HL-60/S4 (cell line): Measurements from ENCODE around the gene TSPAN33.
"Not testable (repeated sequence)": the region's sequence is repeated elsewhere in the genome, so short reads cannot be mapped to it uniquely, and the experiment has no call there.

Experiments used
- in situ Hi-C: fragments of 300-500 bp; cut with MboI; formaldehyde crosslinking; loops from 2 replicates; pipeline ENCODE4 v1.14.3; 2022; ENCODE audit warnings: low sequenced_read_pairs

The TSPAN33 gene, protein sequence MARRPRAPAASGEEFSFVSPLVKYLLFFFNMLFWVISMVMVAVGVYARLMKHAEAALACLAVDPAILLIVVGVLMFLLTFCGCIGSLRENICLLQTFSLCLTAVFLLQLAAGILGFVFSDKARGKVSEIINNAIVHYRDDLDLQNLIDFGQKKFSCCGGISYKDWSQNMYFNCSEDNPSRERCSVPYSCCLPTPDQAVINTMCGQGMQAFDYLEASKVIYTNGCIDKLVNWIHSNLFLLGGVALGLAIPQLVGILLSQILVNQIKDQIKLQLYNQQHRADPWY

DNA sequence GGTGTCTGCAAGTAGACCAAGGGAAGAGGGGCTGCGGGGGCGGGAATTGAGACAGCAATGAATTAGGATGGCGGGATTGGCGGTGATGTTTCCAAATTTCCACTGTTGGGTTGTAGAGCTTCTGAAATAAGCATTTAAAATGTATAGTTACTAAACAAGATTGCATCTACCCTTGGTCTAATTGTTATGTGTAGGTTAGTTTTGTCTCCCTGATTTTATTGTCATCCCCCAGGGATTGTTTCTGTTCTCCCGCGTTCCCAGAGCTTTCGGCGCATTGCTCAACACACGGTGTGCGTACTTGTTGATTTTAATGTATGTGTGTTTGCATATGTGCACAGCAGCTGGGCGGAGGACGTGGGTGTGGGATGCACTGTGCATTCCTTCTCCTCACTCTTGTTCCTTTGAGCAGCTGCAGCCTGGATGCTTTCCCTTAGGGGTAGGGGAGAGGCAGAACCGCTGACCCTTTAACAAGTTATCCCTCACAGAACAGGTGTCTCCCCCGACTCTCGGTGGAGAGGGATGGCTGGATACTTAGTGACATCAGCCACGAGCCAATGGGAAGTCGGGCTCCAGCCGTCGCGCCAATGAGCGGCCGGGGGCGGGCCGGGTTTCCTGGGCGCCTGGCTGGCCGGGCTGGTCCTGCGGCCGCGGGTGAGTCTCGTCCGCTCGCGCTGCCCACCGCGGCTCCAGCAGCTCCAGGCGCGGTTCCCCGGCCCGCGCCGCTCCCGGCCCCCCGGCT is at the start of gene TSPAN33:
TSPAN33 (plus strand) TSS at position 613 of the 739 bp plus-strand sequence. CDS start 274 bp downstream, outside the sequence.
- in situ Hi-C loops, result no loop called here

DNA sequence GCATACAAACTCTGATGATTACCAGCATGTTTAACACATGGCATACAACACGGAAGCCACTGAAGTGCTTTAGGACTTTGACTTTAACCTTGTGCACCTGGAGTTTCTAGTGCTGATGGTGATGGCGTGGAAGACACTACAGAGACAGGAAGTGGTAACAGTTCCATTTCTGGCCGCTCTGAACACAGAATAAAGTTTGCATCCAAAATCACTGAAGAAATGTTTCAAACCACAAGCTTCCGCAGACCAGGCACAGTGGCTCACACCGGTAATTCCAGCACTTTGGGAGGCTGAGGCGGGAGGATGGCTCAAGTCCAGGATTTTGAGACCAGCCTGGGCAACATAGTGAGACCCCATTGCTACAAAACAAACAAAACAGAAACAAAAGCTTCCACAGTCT is 49.2 kb upstream of the TSPAN33 start:
- in situ Hi-C loops, result loop anchor here (25.0 kb wide), 1 partner anchor 183 kb away; the partner anchor contains the start of gene KCP

DNA sequence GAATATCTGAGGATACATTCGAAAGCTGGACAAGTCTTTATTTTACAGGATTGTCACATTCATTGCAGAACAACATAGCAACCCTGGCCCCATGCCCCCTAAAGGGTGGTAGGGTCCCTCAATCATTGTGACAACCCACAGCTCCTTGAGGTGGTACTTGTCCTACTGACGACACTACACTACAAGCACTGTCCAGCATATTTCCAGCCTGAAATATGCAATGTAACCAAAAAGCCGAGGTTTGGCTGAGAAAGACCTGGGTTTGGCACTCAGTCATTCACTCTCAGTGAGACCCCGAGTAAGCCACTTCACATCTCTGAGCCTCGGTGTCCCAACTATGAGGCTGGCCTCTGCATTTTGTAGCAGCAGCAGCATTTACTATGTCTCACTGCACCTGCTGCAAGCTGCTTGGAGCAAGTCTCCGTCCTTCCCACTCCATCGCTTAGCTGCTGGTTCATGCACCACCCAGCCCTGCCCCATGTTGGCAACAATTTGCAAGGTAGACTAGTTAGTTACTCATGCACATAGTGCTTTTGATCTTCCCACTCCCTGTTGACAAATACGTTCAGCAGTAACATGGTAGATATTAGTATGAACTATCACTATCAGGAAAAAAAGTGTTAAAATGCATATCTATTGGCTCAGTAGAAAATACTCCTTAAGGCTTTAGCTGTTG is 46.0 kb upstream of the TSPAN33 start:
- in situ Hi-C loops, result loop anchor here (25.0 kb wide), 1 partner anchor 186 kb away; the partner anchor contains the start of gene KCP

DNA sequence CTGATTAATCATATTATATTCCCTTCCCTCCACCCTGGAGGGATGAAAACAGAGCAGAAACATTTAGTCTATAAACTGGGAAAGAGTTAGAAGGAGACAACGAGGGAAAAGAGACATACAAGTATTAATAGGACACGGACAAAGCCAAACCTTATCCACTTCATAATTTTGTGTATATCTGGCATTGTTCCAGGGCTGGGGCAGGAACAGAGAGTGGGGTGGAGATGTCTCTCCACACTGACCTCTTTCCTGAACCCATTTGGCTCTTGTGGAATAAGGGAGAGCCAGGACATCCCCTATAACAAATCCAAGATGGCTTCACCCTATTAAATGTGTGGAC is 43.7 kb upstream of the TSPAN33 start:
- in situ Hi-C loops, result no loop called here

DNA sequence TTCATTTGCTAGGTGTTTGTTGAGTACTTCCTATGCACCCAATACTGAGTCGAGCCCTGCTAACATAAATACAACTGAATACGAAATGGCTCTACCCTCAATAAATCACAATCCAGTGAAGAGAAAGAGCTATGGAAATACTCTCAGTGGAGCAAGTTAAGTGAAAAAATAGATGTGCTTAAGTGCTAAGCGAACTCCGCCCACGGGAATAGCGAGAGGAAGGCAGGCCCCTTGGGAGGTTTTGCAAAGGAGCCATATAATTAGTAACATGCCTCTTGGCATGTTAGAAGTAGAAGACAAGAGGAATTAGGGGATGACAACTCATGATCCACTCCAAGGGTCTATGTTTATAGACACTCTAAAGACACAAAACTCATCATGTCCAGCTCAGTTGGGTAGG is 42.8 kb upstream of the TSPAN33 start:
- in situ Hi-C loops, result no loop called here

DNA sequence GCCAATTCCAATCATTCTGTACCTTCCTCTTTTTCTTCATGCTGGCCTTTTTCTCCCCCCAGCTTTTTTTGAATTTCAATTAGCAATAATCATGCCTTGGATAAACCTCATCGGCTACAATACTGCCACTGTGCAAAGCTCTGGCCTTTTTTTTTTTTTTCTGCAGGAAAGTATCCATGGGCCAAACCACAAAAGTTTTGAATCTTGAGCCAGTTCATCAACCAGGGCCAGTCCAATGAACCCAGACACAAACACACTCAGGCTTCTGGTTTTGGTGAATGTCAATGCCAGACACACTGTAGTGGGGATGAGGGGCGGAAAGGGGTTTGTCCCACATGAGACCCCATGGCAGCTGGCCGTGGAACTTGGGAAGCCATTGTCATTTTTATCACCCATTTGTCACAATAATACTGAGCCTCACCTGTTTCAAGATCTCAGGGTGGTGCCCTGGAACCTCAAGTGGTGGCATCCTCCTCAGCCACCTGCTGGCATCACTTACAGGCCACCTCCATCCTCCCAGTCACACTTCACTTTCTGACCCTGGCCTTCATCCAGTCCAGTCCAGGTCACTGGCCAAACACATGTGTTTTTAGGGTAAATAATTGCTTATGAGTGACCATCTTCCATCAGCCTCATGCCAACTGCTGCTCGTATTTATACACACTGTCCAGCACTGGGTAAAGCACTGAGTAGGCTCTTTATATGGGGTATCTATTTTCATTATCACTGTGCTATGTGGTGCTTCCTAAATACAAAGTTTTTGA is 40.8 kb upstream of the TSPAN33 start:
- in situ Hi-C loops, result no loop called here

DNA sequence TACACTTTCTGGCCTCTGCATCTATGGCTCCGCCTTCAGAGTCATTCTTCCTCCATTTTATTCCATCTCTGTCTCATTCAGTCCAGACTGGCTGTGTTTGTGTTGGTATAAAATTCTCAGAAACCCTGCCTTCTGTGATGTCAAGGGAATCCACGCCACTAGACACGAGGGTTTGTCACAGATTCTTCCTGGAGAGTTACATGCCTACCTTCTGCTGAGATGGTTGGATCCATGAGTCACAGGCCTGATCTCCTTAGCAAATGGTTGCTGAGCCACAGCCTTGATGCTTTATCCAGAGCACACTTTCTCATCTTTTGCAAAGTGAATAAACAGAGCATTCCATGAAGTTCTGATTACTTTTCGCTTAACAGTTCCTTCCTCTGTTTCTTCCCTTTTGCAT is 35.9 kb upstream of the TSPAN33 start:
- in situ Hi-C loops, result no loop called here

DNA sequence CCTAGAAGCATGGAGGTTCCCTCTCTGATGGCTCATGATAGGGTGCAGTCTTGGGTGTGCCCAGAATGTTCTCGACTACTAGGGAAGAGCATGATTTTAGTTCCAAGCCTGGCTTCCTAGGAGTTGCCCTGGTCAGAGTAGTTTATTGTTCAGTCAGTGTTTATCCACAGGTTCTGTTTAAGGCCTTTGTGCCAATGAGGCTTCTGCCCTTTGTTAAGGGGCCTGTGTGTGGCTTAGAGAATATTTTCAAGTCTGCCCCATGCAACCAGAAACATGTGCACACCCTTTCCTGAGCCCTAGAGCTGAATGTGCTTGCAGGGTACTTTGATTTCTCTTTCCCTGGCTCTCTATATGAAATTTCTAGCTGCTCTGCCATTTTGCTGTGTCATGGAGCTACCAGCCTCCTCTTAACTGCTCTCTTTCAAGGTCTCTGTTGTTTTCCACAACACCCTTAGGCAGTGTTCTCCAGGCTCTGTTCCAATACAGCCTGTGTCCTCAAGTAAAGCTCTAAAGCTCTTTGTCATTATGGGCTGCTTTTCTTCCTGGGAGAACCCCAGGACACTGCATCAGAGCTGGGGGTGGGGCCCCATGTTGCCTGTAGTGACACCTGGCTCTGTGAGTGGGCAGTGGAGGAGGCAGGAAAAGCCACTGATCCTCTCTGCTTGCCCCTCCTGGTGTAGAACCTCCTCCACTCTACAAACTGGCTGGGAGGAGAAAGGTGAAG is 34.1 kb upstream of the TSPAN33 start:
- in situ Hi-C loops, result no loop called here

DNA sequence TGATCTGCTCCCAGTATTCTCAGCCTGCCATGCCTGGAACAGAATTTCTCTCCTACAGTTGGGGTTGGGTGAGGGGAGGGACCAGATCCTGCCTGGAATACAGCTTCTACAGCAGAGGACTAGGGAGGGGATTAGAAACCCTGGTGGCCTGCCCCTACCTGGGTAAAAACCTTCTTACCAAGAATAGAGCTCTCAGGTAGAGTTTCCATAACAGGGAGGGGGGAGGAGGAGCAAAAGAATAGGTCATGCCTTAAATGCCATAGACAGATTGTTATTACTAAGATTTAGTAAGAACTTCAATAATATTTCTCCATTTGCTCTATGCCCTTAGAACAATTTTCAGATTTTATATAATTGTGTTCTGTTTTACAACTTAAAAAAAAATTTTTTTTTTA is 33.5 kb upstream of the TSPAN33 start:
- in situ Hi-C loops, result no loop called here

DNA sequence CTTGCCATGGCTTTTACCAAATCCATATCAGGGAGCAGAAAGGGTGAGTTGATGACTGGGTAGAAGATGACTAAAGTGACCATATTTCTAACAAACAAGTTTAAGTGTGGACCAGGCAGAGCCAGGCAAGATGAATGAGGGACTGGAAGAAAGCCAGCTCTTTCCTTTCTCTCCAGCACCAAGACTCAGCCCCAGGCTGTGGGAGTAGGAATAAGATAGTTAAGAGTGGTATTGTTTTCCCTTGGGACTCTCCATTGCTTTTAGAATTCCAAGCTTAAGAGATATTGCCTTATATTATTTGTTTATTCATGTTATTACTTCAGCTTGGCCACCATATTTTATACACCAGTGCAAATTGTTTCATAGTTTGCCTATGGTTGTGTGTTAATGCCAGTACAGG is 28.8 kb upstream of the TSPAN33 start:
- in situ Hi-C loops, result no loop called here

DNA sequence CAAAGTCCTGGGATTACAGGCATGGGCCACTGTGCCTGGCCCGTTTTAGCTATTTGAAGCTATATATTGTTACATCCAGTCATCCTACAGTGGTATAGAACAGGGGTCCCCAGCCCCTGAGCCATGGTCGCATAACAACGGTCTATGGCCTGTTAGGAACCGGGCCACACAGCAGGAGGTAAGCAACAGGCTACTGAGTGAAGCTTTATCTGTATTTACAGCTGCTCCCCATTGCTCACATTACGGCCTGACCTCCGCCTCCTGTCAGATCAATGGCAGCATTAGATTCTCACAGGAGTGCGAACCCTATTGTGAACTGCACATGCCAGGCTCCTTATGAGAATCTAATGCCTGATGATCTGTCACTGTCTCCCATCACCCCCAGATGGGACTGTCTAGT is 26.3 kb upstream of the TSPAN33 start:
- in situ Hi-C loops, result no loop called here

DNA sequence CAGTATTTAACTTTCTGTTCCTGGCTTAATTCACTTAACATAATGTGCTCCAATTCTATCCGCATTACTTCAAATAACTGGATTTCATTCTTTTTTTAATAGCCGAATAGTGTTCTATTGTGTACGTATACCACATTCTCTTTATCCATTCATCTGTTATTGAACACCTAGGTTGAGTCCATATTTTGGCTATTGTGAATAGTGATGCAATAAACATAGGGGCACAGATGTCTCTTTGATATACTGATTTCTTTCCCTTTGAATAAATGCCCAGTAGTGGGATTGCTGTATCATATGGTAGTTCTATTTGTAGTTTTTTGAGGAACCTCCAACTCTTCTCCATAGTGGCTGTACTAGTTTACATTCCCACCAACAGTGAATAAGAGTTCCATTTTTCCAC is 25.5 kb upstream of the TSPAN33 start:
- in situ Hi-C loops, result no loop called here

DNA sequence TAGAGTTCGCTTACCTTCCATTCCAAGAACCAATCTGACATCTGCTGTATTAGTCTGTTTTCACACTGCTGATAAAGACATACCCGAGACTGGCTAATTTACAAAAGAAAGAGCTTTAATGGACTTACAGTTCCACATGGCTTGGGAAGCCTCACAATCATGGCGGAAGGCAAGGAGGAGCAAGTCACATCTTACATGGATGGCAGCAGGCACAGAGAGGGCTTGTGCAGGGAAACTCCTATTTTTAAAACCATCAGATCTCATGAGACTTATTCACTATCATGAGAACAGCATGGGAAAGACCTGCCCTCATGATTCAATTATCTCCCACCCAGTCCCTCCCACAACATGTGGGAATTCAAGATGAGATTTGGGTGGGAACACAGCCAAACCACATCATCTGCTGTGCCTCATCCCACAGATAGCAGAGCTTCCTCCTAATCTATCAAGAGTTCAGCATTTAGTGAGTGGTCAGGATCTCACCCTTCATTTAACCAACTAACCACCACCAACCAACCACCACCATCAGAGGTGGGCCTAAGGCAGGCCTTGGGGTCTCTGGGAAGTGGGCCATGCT is 22.9 kb upstream of the TSPAN33 start:
- in situ Hi-C loops, result not testable (repeated sequence)

DNA sequence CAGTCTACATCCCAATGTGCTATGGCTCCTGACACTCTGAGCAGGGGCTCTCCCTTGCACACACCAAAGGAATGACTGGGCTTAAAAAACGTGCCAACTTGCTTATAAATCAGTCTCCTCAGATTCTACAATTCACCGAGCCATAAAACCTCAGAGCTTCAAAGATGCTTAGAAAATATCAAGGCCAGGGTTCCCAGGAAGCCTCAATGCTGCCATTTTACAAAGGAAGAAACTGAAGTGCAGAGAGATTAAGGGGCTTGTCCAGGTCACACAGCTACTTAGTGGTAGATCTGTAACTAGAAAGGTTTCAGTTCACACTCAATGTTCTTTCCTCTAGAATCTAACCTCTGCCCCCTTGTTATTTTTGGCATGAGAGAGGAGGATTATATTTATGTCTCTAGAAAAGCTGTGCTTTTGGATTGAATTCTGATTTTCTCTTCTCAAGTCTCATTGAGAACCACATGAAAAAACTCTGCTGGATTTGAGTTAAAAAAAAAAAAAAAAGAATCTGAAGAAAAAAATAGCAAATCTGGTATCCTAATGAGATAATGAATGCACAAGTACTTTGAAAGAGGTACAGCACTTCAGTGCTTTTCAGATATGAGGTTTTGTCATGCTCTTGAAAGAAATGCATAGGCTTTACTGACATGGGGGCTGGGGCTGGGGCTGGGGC is 22.3 kb upstream of the TSPAN33 start:
- in situ Hi-C loops, result no loop called here

DNA sequence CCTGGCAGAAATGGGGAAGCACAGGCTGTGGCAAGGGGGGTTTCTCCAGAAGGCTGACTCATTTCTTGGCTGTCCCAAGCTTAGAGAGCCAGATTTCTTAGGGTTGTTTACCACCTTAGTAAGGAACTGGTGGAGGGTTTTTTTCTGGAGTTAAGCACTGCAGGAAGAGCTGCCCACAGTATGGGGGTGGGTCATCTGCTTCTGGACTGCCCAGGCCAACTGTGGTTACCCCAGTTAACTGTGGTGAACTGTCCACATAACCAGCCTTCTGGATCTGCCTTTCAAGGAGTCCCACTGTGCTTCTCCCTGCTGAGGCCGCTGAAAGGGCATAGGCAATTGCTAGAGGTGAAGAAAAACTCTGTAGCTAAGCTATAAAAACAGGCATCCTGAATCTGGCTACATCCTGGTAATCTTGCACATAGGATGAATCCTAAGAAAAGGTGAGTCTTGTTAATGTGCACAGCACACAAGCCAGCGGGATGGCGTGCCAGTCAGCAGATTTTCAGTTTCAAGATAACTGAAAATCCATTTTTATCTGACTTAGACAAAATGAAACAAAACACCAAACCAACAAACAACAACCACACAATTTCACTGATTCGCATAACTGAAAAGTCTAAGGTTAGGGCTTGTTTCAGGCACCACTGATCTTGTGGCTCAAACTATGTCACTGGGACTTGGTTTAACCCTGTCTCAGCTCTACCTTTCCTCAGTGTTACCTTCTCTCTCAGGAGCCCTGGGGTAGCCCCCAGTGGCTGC is 21.6 kb upstream of the TSPAN33 start:
- in situ Hi-C loops, result no loop called here

DNA sequence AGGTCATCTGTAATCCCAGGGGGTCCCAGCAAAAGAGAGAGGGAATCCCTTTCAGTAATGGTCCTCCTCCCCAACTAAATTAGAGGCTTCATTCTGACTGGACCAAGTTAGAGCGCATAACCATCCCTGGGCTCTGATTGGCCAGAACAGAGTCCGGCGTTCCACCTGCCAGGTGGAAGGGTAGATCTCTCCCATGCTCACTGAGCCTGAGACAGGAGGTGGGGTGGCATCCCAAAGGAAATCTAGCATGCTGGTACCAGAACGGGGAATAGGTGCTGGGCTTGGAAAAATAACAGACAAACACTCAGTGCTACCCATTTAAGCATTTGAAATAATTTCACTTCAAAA is 21.0 kb upstream of the TSPAN33 start:
- in situ Hi-C loops, result no loop called here

DNA sequence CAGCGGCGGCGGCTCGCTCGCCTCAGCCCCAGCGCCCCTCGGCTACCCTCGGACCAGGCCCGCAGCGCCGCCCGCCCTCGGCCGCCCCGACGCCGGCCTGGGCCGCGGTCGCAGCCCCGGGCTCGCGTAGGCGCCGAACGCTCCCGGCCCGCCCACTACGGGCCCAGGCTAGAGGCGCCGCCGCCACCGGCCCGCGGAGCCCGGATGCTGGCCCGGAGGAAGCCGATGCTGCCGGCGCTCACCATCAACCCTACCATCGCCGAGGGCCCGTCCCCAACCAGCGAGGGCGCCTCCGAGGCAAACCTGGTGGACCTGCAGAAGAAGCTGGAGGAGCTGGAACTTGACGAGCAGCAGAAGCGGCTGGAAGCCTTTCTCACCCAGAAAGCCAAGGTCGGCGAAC is 18.2 kb upstream of the TSPAN33 start:
- in situ Hi-C loops, result no loop called here

DNA sequence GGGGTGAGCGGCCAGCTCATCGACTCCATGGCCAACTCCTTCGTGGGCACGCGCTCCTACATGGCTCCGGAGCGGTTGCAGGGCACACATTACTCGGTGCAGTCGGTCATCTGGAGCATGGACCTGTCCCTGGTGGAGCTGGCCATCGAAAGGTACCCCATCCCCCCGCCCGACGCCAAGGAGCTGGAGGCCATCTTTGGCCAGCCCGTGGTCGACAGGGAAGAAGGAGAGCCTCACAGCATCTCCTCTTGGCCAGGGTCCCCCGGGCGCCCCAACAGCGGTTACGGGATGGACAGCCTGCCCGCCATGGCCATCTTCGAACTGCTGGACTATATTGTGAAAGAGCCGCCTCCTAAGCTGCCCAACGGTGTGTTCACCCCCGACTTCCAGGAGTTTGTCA is 17.4 kb upstream of the TSPAN33 start:
- in situ Hi-C loops, result no loop called here

DNA sequence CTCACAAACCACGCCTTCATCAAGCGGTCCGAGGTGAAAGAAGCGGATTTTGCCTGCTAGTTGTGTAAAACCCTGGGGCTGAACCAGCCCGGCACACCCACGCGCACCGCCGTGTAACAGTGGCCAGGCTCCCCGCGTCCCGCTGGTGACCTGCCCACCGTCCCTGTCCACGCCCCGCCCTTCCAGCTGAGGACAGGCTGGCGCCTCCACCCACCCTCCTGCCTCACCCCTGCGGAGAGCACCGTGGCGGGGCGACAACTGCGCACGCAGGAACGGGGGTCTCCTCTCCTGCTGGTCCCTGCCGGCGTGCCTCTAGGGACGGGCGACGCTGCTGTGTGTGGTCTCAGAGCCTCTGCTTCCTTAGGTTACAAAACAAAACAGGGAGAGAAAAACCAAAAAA is 16.9 kb upstream of the TSPAN33 start:
- in situ Hi-C loops, result no loop called here
